ENCODE data around the gene TRIM39. TPM values are rescaled to one million over a fixed set of nuclear protein-coding genes. Genes with fewer than 3 reads are reported as not detected.

Gene TRIM39
- total and polyA plus RNA-seq, 2 experiments from 2014 or later, result 9.6 to 9.7 TPM

- Histone ChIP-seq H3K4me1 (ENCODE audit: insufficient read depth) (peaks cover 28% of the 10 kb centered on the region), H4K20me1 (ENCODE audit: insufficient read depth) (peaks cover 8% of the 10 kb centered on the region; the same call in 1 of the 2 replicates), H3K9me3 (ENCODE audit: low read depth) (no peaks in the 10 kb centered on the region), H3K4me3 (no peak overlapping the region), H3K27me3 (replicated peaks; ENCODE audit: insufficient read depth) (no peaks in the 10 kb centered on the region), H3F3A (ENCODE audit: insufficient read depth) (peaks cover 19% of the 10 kb centered on the region), H3K27ac (no peak overlapping the region), H3K4me2 (ENCODE audit: unreplicated experiment) (no peak overlapping the region), H3K9me2 (ENCODE audit: insufficient read depth) (no peaks in the 10 kb centered on the region), H3K9ac (no peak overlapping the region), H2AFZ (no peak overlapping the region), H3K79me2 (ENCODE audit: insufficient read depth) (peaks cover 100% of the 10 kb centered on the region), H3K36me3 (ENCODE audit: low read depth) (no peaks in the 10 kb centered on the region)
- WGBS, 2 experiments (ENCODE audit: low coverage in 1 of 2, low lambda C conversion rate in 2 of 2, missing lambda C conversion rate in 2 of 2), result 44 to 83% methylated on average over 1 of the region's 1 CpG
- TF ChIP-seq EZH2 (IDR thresholded peaks at IDR 0.05; ENCODE audit: insufficient read depth, poor library complexity, severe bottlenecking), result no peak
- no peak for TF ChIP-seq EZH2phosphoT487 (IDR thresholded peaks at IDR 0.05; ENCODE audit: insufficient read depth, low read depth)
- in situ Hi-C loops (cut with MboI), result no loop called here
- peak; percentile 8 for DNase-seq
These were observed 7.4 kb upstream of the TRIM39 start for GRCh38 chr6:30319146-30319835.

- Histone ChIP-seq H3K36me3 (ENCODE audit: low read depth) (no peaks in the 10 kb centered on the region), H2AFZ (no peak overlapping the region), H3K4me1 (ENCODE audit: insufficient read depth) (peaks cover 37% of the 10 kb centered on the region), H3K4me2 (ENCODE audit: unreplicated experiment) (no peak overlapping the region), H3K9ac (no peak overlapping the region), H3K9me2 (ENCODE audit: insufficient read depth) (no peaks in the 10 kb centered on the region), H3K27me3 (replicated peaks; ENCODE audit: insufficient read depth) (no peaks in the 10 kb centered on the region), H3K4me3 (no peak overlapping the region), H3F3A (ENCODE audit: insufficient read depth) (peaks cover 26% of the 10 kb centered on the region), H3K27ac (peak overlapping the region; percentile 66), H3K79me2 (ENCODE audit: insufficient read depth) (peaks cover 93% of the 10 kb centered on the region), H3K9me3 (ENCODE audit: low read depth) (no peaks in the 10 kb centered on the region), H4K20me1 (ENCODE audit: insufficient read depth) (no peaks in the 10 kb centered on the region; the same call in 1 of the 2 replicates)
- 94 to 99% methylated on average over 6 of the region's 6 CpGs for WGBS, 2 experiments (ENCODE audit: low coverage in 1 of 2, low lambda C conversion rate in 2 of 2, missing lambda C conversion rate in 2 of 2)
- peak; percentile 29 for DNase-seq
- in situ Hi-C loops (cut with MboI), result no loop called here
- TF ChIP-seq EZH2phosphoT487 (IDR thresholded peaks at IDR 0.05; ENCODE audit: insufficient read depth, low read depth), result no peak
- no peak for TF ChIP-seq EZH2 (IDR thresholded peaks at IDR 0.05; ENCODE audit: insufficient read depth, poor library complexity, severe bottlenecking)
These were observed 4.9 kb upstream of the TRIM39 start for GRCh38 chr6:30321692-30322388.

DNA sequence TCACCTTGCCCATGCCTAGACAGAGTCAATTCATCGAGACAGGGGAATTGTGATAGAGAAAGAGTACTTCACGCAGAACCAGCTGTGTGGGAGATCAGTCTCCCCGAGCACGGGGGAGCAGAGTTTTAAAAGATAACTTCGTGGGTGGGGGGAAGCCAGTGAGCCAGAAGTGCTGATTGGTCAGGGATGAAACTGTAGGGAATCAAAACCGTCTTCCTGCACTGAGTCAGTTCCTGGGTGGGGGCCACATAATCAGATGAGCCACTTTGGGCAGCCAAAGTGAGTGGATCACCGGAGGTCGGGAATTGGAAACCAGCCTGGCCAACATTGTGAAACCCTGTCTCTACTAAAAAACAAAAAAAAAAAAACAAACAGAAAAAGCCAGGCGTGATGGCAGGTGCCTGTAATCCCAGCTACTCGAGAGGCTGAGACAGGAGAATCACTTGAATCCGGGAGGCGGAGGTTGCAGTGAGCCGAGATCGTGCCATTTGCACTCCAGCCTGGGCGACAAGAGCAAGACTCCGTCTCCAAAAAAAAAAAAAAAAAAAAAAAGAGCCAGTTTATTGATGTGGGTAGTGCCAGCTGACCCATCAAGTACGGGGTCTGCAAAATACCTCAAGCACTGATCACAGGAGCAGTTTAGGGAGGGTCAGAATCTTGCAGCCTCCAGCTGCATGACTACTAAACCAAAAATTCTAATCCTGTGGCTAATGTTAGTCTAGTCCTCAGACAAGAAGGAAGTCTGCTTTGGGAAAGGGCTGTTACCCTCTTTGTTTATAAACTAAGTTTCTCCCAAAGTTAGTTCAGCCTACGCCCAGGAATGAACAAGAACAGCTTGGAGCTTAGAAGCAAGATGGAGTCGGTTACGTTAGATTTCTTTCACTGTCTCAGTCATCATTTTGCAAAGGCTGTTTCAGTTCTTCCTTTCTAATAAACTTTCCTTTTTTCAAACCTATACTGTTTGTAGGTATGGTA lies 3.9 kb upstream of the TRIM39 start:
- Histone ChIP-seq H4K20me1 (ENCODE audit: insufficient read depth) (no peaks in the 10 kb centered on the region; the same call in 1 of the 2 replicates), H3K4me3 (peak overlapping the region; percentile 15), H3K27me3 (replicated peaks; ENCODE audit: insufficient read depth) (no peaks in the 10 kb centered on the region), H3K9me2 (ENCODE audit: insufficient read depth) (no peaks in the 10 kb centered on the region), H2AFZ (no peak overlapping the region), H3K9me3 (ENCODE audit: low read depth) (no peaks in the 10 kb centered on the region), H3K4me2 (ENCODE audit: unreplicated experiment) (peak overlapping the region; percentile 37), H3K36me3 (ENCODE audit: low read depth) (no peaks in the 10 kb centered on the region), H3K4me1 (ENCODE audit: insufficient read depth) (peaks cover 40% of the 10 kb centered on the region), H3K9ac (no peak overlapping the region), H3F3A (ENCODE audit: insufficient read depth) (peaks cover 26% of the 10 kb centered on the region), H3K79me2 (ENCODE audit: insufficient read depth) (peaks cover 90% of the 10 kb centered on the region), H3K27ac (peak overlapping the region; percentile 66)
- in situ Hi-C loops (cut with MboI), result no loop called here
- 63 to 68% methylated on average over 19 to 20 of the region's 20 CpGs for WGBS, 2 experiments (ENCODE audit: low coverage in 1 of 2, low lambda C conversion rate in 2 of 2, missing lambda C conversion rate in 2 of 2)
- TF ChIP-seq EZH2phosphoT487 (IDR thresholded peaks at IDR 0.05; ENCODE audit: insufficient read depth, low read depth), result no peak
- no peak for TF ChIP-seq EZH2 (IDR thresholded peaks at IDR 0.05; ENCODE audit: insufficient read depth, poor library complexity, severe bottlenecking)
- DNase-seq, result peak; percentile 61

- TF ChIP-seq EZH2 (IDR thresholded peaks at IDR 0.05; ENCODE audit: insufficient read depth, poor library complexity, severe bottlenecking), result no peak
- TF ChIP-seq EZH2phosphoT487 (IDR thresholded peaks at IDR 0.05; ENCODE audit: insufficient read depth, low read depth), result no peak
- Histone ChIP-seq H2AFZ (no peak overlapping the region), H3K79me2 (ENCODE audit: insufficient read depth) (peaks cover 84% of the 10 kb centered on the region), H3K9ac (no peak overlapping the region), H4K20me1 (ENCODE audit: insufficient read depth) (no peaks in the 10 kb centered on the region; the same call in 1 of the 2 replicates), H3K27me3 (replicated peaks; ENCODE audit: insufficient read depth) (no peaks in the 10 kb centered on the region), H3K9me3 (ENCODE audit: low read depth) (no peaks in the 10 kb centered on the region), H3K4me3 (no peak overlapping the region), H3K4me1 (ENCODE audit: insufficient read depth) (peaks cover 40% of the 10 kb centered on the region), H3F3A (ENCODE audit: insufficient read depth) (peaks cover 26% of the 10 kb centered on the region), H3K36me3 (ENCODE audit: low read depth) (no peaks in the 10 kb centered on the region), H3K9me2 (ENCODE audit: insufficient read depth) (no peaks in the 10 kb centered on the region), H3K4me2 (ENCODE audit: unreplicated experiment) (no peak overlapping the region), H3K27ac (peak overlapping the region; percentile 66)
- in situ Hi-C loops (cut with MboI), result no loop called here
- DNase-seq, result peak; percentile 19
- WGBS, 2 experiments (ENCODE audit: low coverage in 1 of 2, low lambda C conversion rate in 2 of 2, missing lambda C conversion rate in 2 of 2), result 98 to 100% methylated on average over 1 of the region's 1 CpG
These were observed 2.9 kb upstream of the TRIM39 start for GRCh38 chr6:30323806-30324205.

Measured in GM23248 (cell line).